Measurements from ENCODE around the gene DDX51. TPM values are rescaled to one million over a fixed set of nuclear protein-coding genes. Genes with fewer than 3 reads are reported as not detected.

Gene DDX51
- total RNA-seq, 6 experiments from 2014 or later, result 13.8 to 18.3 (median 16.8) TPM

- Mint-ChIP-seq H3K27me3 (ENCODE audit: insufficient read depth) (peaks cover 13% of the 10 kb centered on the region), H3K4me1 (ENCODE audit: low read depth) (peaks cover 10% of the 10 kb centered on the region), H3K9me3 (peaks cover 8% of the 10 kb centered on the region), H3K36me3 (ENCODE audit: low read depth) (no peaks in the 10 kb centered on the region), H3K4me3 (no peak overlapping the region), H3K27ac (no peak overlapping the region)
- no peak for DNase-seq
- no peak for TF ChIP-seq CTCF (IDR thresholded peaks at IDR 0.05)
Observed at GRCh38 chr12:132170637-132171292, 26.6 kb upstream of the DDX51 start.

GRCh38 chr12:132170094-132170636 lies 26.0 kb upstream of the DDX51 start:
- H3K27me3 Mint-ChIP-seq (ENCODE audit: insufficient read depth), result peaks cover 13% of the 10 kb centered on the region
- no peak for TF ChIP-seq CTCF (IDR thresholded peaks at IDR 0.05)
- H3K36me3 Mint-ChIP-seq (ENCODE audit: low read depth), result no peaks in the 10 kb centered on the region
- no peak overlapping the region; the same call in 1 of the 2 replicates for H3K4me3 Mint-ChIP-seq
- peaks cover 8% of the 10 kb centered on the region for H3K9me3 Mint-ChIP-seq
- peaks cover 10% of the 10 kb centered on the region for H3K4me1 Mint-ChIP-seq (ENCODE audit: low read depth)
- peak; percentile 48 for DNase-seq
- no peak overlapping the region for H3K27ac Mint-ChIP-seq

GRCh38 chr12:132169376-132169775 lies 25.3 kb upstream of the DDX51 start:
- no peak for DNase-seq
- H3K27ac Mint-ChIP-seq, result no peak overlapping the region
- H3K9me3 Mint-ChIP-seq, result peaks cover 8% of the 10 kb centered on the region
- H3K36me3 Mint-ChIP-seq (ENCODE audit: low read depth), result no peaks in the 10 kb centered on the region
- no peak overlapping the region for H3K4me3 Mint-ChIP-seq
- no peak for TF ChIP-seq CTCF (IDR thresholded peaks at IDR 0.05)
- H3K4me1 Mint-ChIP-seq (ENCODE audit: low read depth), result peaks cover 10% of the 10 kb centered on the region
- H3K27me3 Mint-ChIP-seq (ENCODE audit: insufficient read depth), result peaks cover 7% of the 10 kb centered on the region

GRCh38 chr12:132168311-132169031 lies 24.4 kb upstream of the DDX51 start:
- peaks cover 7% of the 10 kb centered on the region for H3K27me3 Mint-ChIP-seq (ENCODE audit: insufficient read depth)
- H3K4me3 Mint-ChIP-seq, result no peak overlapping the region
- peaks cover 8% of the 10 kb centered on the region for H3K9me3 Mint-ChIP-seq
- TF ChIP-seq CTCF (IDR thresholded peaks at IDR 0.05), result no peak
- no peaks in the 10 kb centered on the region for H3K36me3 Mint-ChIP-seq (ENCODE audit: low read depth)
- DNase-seq, result no peak
- no peak overlapping the region for H3K27ac Mint-ChIP-seq
- peaks cover 10% of the 10 kb centered on the region for H3K4me1 Mint-ChIP-seq (ENCODE audit: low read depth)

GRCh38 chr12:132167611-132168310 lies 23.6 kb upstream of the DDX51 start:
- Mint-ChIP-seq H3K4me3 (no peak overlapping the region), H3K9me3 (peaks cover 8% of the 10 kb centered on the region), H3K27ac (no peak overlapping the region), H3K27me3 (ENCODE audit: insufficient read depth) (peaks cover 2% of the 10 kb centered on the region; the same call in 1 of the 2 replicates), H3K4me1 (ENCODE audit: low read depth) (peaks cover 10% of the 10 kb centered on the region), H3K36me3 (ENCODE audit: low read depth) (no peaks in the 10 kb centered on the region)
- no peak for DNase-seq
- TF ChIP-seq CTCF (IDR thresholded peaks at IDR 0.05), result no peak

Measured in HFFc6 (cell line).